Rectal smooth muscle tissue (tissue), 1 donor: ENCODE data around the gene CFI.
"Not testable (repeated sequence)": the region's sequence is repeated elsewhere in the genome, so short reads cannot be mapped to it uniquely, and the experiment has no call there.

Source experiments
- H3K27ac ChIP-seq: one replicate; pipeline ENCODE4 v1.7.0; 2013; ENCODE audit warnings: low read depth, low read length, inconsistent platforms
- H3K27me3 ChIP-seq: one replicate; pipeline ENCODE4 v1.7.0; 2013; ENCODE audit warnings: low read length; ENCODE audit not compliant: control insufficient read depth, insufficient read depth
- H3K36me3 ChIP-seq: one replicate; pipeline ENCODE4 v1.7.0; 2013; ENCODE audit warnings: low read length; ENCODE audit not compliant: control insufficient read depth, insufficient read depth
- H3K4me1 ChIP-seq: one replicate; pipeline ENCODE4 v1.7.0; 2013; ENCODE audit warnings: low read length; ENCODE audit not compliant: control insufficient read depth, insufficient read depth
- H3K4me3 ChIP-seq: one replicate; pipeline ENCODE4 v1.7.0; 2013; ENCODE audit warnings: low read length
- H3K9ac ChIP-seq: one replicate; pipeline ENCODE4 v1.7.0; 2013; ENCODE audit warnings: low read length

CFI gene

GRCh38 chr4:109816082-109816442 lies 14.3 kb upstream of the CFI start:
- Histone ChIP-seq H3K27me3 (no peaks in the 10 kb centered on the region), H3K27ac (peak overlapping the region; percentile 87), H3K4me1 (peaks cover 5% of the 10 kb centered on the region), H3K36me3 (peaks cover 5% of the 10 kb centered on the region), H3K9ac (peak overlapping the region; percentile 91), H3K4me3 (peak overlapping the region; percentile 96)

GRCh38 chr4:109815151-109816081 lies 13.6 kb upstream of the CFI start, which contains the start of gene GAR1:
Gene GAR1 (plus strand): TSS chr4:109815762. CDS start chr4:109816165, 403 bp downstream.
- Histone ChIP-seq H3K4me1 (peaks cover 5% of the 10 kb centered on the region), H3K27me3 (no peaks in the 10 kb centered on the region), H3K27ac (peak within 1 kb of the TSS; percentile 87), H3K9ac (peak within 1 kb of the TSS; percentile 91), H3K4me3 (peak within 1 kb of the TSS; percentile 96), H3K36me3 (no peaks in the 10 kb centered on the region)

GRCh38 chr4:109811707-109812106 lies 9.9 kb upstream of the CFI start:
- H3K27ac ChIP-seq = no peak overlapping the region
- H3K9ac ChIP-seq = no peak overlapping the region
- no peaks in the 10 kb centered on the region for H3K36me3 ChIP-seq
- H3K4me3 ChIP-seq = no peak overlapping the region
- H3K4me1 ChIP-seq = peaks cover 5% of the 10 kb centered on the region
- H3K27me3 ChIP-seq = no peaks in the 10 kb centered on the region

- no peaks in the 10 kb centered on the region for H3K4me1 ChIP-seq
- no peaks in the 10 kb centered on the region for H3K27me3 ChIP-seq
- H3K9ac ChIP-seq = no peak overlapping the region
- H3K36me3 ChIP-seq = no peaks in the 10 kb centered on the region
- H3K27ac ChIP-seq = no peak overlapping the region
- H3K4me3 ChIP-seq = no peak overlapping the region
These were observed 9.0 kb upstream of the CFI start for GRCh38 chr4:109810552-109811387.

- H3K4me3 ChIP-seq = no peak overlapping the region
- no peak overlapping the region for H3K9ac ChIP-seq
- H3K4me1 ChIP-seq = no peaks in the 10 kb centered on the region
- H3K27me3 ChIP-seq = no peaks in the 10 kb centered on the region
- H3K27ac ChIP-seq = no peak overlapping the region
- H3K36me3 ChIP-seq = no peaks in the 10 kb centered on the region
These were observed 7.9 kb upstream of the CFI start for GRCh38 chr4:109809655-109810054.

- Histone ChIP-seq H3K4me3 (no peak overlapping the region), H3K27me3 (no peaks in the 10 kb centered on the region), H3K27ac (no peak overlapping the region), H3K36me3 (no peaks in the 10 kb centered on the region), H3K4me1 (no peaks in the 10 kb centered on the region), H3K9ac (no peak overlapping the region)
These were observed 2.2 kb upstream of the CFI start for GRCh38 chr4:109803924-109804571.

GRCh38 chr4:109801099-109801789 lies 555 bp downstream of the CFI start:
- H3K27me3 ChIP-seq = no peaks in the 10 kb centered on the region
- H3K9ac ChIP-seq = no peak overlapping the region
- H3K36me3 ChIP-seq = no peaks in the 10 kb centered on the region
- H3K4me3 ChIP-seq = no peak overlapping the region
- H3K27ac ChIP-seq = peak overlapping the region; percentile 17
- H3K4me1 ChIP-seq = no peaks in the 10 kb centered on the region

- H3K27me3 ChIP-seq = no peaks in the 10 kb centered on the region
- H3K9ac ChIP-seq = no peak overlapping the region
- no peak overlapping the region for H3K27ac ChIP-seq
- no peak overlapping the region for H3K4me3 ChIP-seq
- no peaks in the 10 kb centered on the region for H3K4me1 ChIP-seq
- no peaks in the 10 kb centered on the region for H3K36me3 ChIP-seq
These were observed 2.9 kb downstream of the CFI start for GRCh38 chr4:109798866-109799265.

GRCh38 chr4:109795059-109795458 lies 6.7 kb downstream of the CFI start:
- Histone ChIP-seq H3K36me3 (no peaks in the 10 kb centered on the region), H3K4me1 (no peaks in the 10 kb centered on the region), H3K9ac (no peak overlapping the region), H3K27ac (no peak overlapping the region), H3K4me3 (no peak overlapping the region), H3K27me3 (no peaks in the 10 kb centered on the region)

- Histone ChIP-seq H3K27me3 (no peaks in the 10 kb centered on the region), H3K4me1 (no peaks in the 10 kb centered on the region), H3K36me3 (no peaks in the 10 kb centered on the region), H3K4me3 (no peak overlapping the region), H3K27ac (no peak overlapping the region), H3K9ac (no peak overlapping the region)
These were observed 14.0 kb downstream of the CFI start for GRCh38 chr4:109787807-109788206.

GRCh38 chr4:109786846-109787245 lies 15.0 kb downstream of the CFI start:
- H3K36me3 ChIP-seq = no peaks in the 10 kb centered on the region
- H3K27me3 ChIP-seq = no peaks in the 10 kb centered on the region
- H3K9ac ChIP-seq = no peak overlapping the region
- H3K4me3 ChIP-seq = no peak overlapping the region
- no peaks in the 10 kb centered on the region for H3K4me1 ChIP-seq
- no peak overlapping the region for H3K27ac ChIP-seq

GRCh38 chr4:109782092-109782491 lies 19.7 kb downstream of the CFI start:
- not testable (repeated sequence) for H3K27ac ChIP-seq, H3K4me3 ChIP-seq, H3K27me3 ChIP-seq, H3K9ac ChIP-seq, H3K4me1 ChIP-seq, H3K36me3 ChIP-seq
